UCSD-AML1 (cell line): ENCODE measurements around the gene GMCL2.
"Not testable (repeated sequence)": the region's sequence is repeated elsewhere in the genome, so short reads cannot be mapped to it uniquely, and the experiment has no call there.

ENCODE experiments used
- DNase-seq: peaks from one replicate; lab custom pipeline; 2025; ENCODE audit not compliant: unreplicated experiment; lab: John Stamatoyannopoulos, UW

GMCL2 gene

GRCh38 chr5:178187014-178187413 is at the start of gene GMCL2:
Gene GMCL2, minus strand, starts transcription at chr5:178187371. Its CDS starts 72 bp downstream, at chr5:178187299.
- DNase-seq: no peak

- DNase-seq: no peak
Measured at GRCh38 chr5:178236679-178237078, 49.5 kb upstream of the GMCL2 start.

GRCh38 chr5:178236126-178236525 is 49.0 kb upstream of the GMCL2 start:
- DNase-seq: no peak

GRCh38 chr5:178235588-178235974 is 48.4 kb upstream of the GMCL2 start:
- DNase-seq: no peak

- DNase-seq: peak; percentile 82
Measured at GRCh38 chr5:178234750-178235587, 47.8 kb upstream of the GMCL2 start.

- DNase-seq: no peak
Measured at GRCh38 chr5:178234121-178234749, 47.1 kb upstream of the GMCL2 start.

GRCh38 chr5:178232920-178233429 is 45.8 kb upstream of the GMCL2 start:
- no peak for DNase-seq

GRCh38 chr5:178232124-178232919 is 45.2 kb upstream of the GMCL2 start, which contains the start of gene PHYKPL:
Gene PHYKPL, minus strand, starts transcription at chr5:178232802. Its CDS starts 252 bp downstream, at chr5:178232550.
- peak; percentile 86 for DNase-seq

GRCh38 chr5:178231539-178232123 is 44.5 kb upstream of the GMCL2 start:
- no peak for DNase-seq

- no peak for DNase-seq
Measured at GRCh38 chr5:178230879-178231538, 43.8 kb upstream of the GMCL2 start.

- DNase-seq: no peak
Measured at GRCh38 chr5:178229861-178230260, 42.7 kb upstream of the GMCL2 start.

GRCh38 chr5:178229111-178229510 is 41.9 kb upstream of the GMCL2 start:
- not testable (repeated sequence) for DNase-seq

GRCh38 chr5:178228609-178229008 is 41.4 kb upstream of the GMCL2 start:
- no peak for DNase-seq

GRCh38 chr5:178227929-178228328 is 40.8 kb upstream of the GMCL2 start:
- no peak for DNase-seq

- DNase-seq: no peak
Measured at GRCh38 chr5:178227138-178227659, 40.0 kb upstream of the GMCL2 start.

GRCh38 chr5:178225174-178225573 is 38.0 kb upstream of the GMCL2 start:
- DNase-seq: no peak

GRCh38 chr5:178224403-178224802 is 37.2 kb upstream of the GMCL2 start:
- DNase-seq: no peak

GRCh38 chr5:178223828-178224335 is 36.7 kb upstream of the GMCL2 start:
- no peak for DNase-seq

GRCh38 chr5:178223196-178223773 is 36.1 kb upstream of the GMCL2 start:
- DNase-seq: no peak

GRCh38 chr5:178222292-178222691 is 35.1 kb upstream of the GMCL2 start:
- DNase-seq: no peak
